Lower leg skin (tissue), 4 donors: ENCODE measurements around the gene CRYGD. TPM values are rescaled to one million over a fixed set of nuclear protein-coding genes. Genes with fewer than 3 reads are reported as not detected.

Experiments used
- DNase-seq, 2 donors: peaks; one replicate each; pipeline ENCODE4 v3.0.0-alpha.2; 2019; ENCODE audit warnings: low spot score in 2 of 2
- H3K4me3 ChIP-seq: fragments of 200-600 bp; sonication (generic); 2 replicates; pipeline ENCODE4 v1.5.1; 2017; ENCODE audit warnings: mild to moderate bottlenecking, low read depth; ENCODE audit not compliant: poor library complexity, severe bottlenecking
- CTCF ChIP-seq, 3 donors: fragments of 450-650 bp; IDR thresholded peaks; one replicate each; pipeline ENCODE4 v1.5.1; 2016; ENCODE audit warnings: antibody characterized with exemption in 3 of 3, mild to moderate bottlenecking in 3 of 3, moderate library complexity in 2 of 3
- POLR2A ChIP-seq, 2 donors: fragments of 450-650 bp; IDR thresholded peaks; one replicate each; pipeline ENCODE4 v1.6.1; 2016 to 2017; ENCODE audit warnings: antibody characterized with exemption in 2 of 2, mild to moderate bottlenecking in 1 of 2, moderate library complexity in 1 of 2
- WGBS, 2 donors: methylation state at CpG; one replicate each; pipeline ENCODE4 v1.1.5; 2018; 5-methylcytosine and 5-hydroxymethylcytosine counted together
- intact Hi-C: fragments of 100-400 bp; cut with DNase I; formaldehyde crosslinking; loops from one replicate; pipeline ENCODE4 v1.15.0; 2023; ENCODE audit warnings: low total_unique reads
- total RNA-seq, 4 donors: library from RNA; depleted of rRNA; stranded (reverse); fragments of >200 nt; gene quantifications; one replicate each; pipeline ENCODE4 v1.1.0, GENCODE V29; 2016

CRYGD gene
- total RNA-seq, 4 donors from 2014 or later, result not detected

GRCh38 chr2:208150956-208151355, 26.6 kb upstream of the CRYGD start:
- no peak overlapping the region for H3K4me3 ChIP-seq
- WGBS, 2 donors, result 83 to 92% methylated on average over 1 of the region's 1 CpG
- TF ChIP-seq POLR2A (IDR thresholded peaks at IDR 0.05) (no peak), CTCF (IDR thresholded peaks at IDR 0.05) (no peak)
- intact Hi-C loops, result no loop called here
- no peak for DNase-seq

GRCh38 chr2:208150094-208150493, 25.8 kb upstream of the CRYGD start:
- no peak for TF ChIP-seq CTCF (IDR thresholded peaks at IDR 0.05)
- intact Hi-C loops, result no loop called here
- no peak overlapping the region for H3K4me3 ChIP-seq
- no peak for DNase-seq

GRCh38 chr2:208148803-208149202, 24.5 kb upstream of the CRYGD start:
- DNase-seq, result no peak
- TF ChIP-seq CTCF (IDR thresholded peaks at IDR 0.05) (no peak), POLR2A (IDR thresholded peaks at IDR 0.05) (no peak)
- intact Hi-C loops, result no loop called here
- no peak overlapping the region for H3K4me3 ChIP-seq
- 78 to 83% methylated on average over 2 of the region's 2 CpGs for WGBS, 2 donors

GRCh38 chr2:208147759-208148158, 23.4 kb upstream of the CRYGD start:
- TF ChIP-seq CTCF (IDR thresholded peaks at IDR 0.05) (no peak), POLR2A (IDR thresholded peaks at IDR 0.05) (no peak)
- intact Hi-C loops, result no loop called here
- H3K4me3 ChIP-seq, result no peak overlapping the region
- DNase-seq, result no peak
- 82 to 91% methylated on average over 3 of the region's 3 CpGs for WGBS, 2 donors

GRCh38 chr2:208147008-208147407, 22.7 kb upstream of the CRYGD start:
- no peak for TF ChIP-seq POLR2A (IDR thresholded peaks at IDR 0.05)
- TF ChIP-seq CTCF (IDR thresholded peaks at IDR 0.05), result no peak
- no peak overlapping the region for H3K4me3 ChIP-seq
- no peak for DNase-seq
- intact Hi-C loops, result no loop called here

- DNase-seq, result no peak
- 72 to 81% methylated on average over 6 of the region's 6 CpGs for WGBS, 2 donors
- TF ChIP-seq CTCF (IDR thresholded peaks at IDR 0.05) (no peak), POLR2A (IDR thresholded peaks at IDR 0.05) (no peak)
- no peak within 1 kb of the TSS for H3K4me3 ChIP-seq
- intact Hi-C loops, result no loop called here
Observed at GRCh38 chr2:208146006-208146405, 21.7 kb upstream of the CRYGD start, which contains the start of gene CRYGB. Gene CRYGB (minus strand): TSS chr2:208146158. CDS start chr2:208146120, 38 bp downstream.
